Posterior vena cava (tissue), 2 donors: ENCODE results near the gene IQGAP2. TPM values are rescaled to one million over a fixed set of nuclear protein-coding genes. Genes with fewer than 3 reads are reported as not detected.
"Not testable (repeated sequence)": the region's sequence is repeated elsewhere in the genome, so short reads cannot be mapped to it uniquely, and the experiment has no call there.

Source experiments
- DNase-seq: peaks from one replicate; pipeline ENCODE4 v3.0.0-alpha.2; 2020; ENCODE audit warnings: low spot score
- intact Hi-C, 2 donors: fragments of 100-400 bp; cut with DNase I; formaldehyde crosslinking; loops; one replicate each; pipeline versions ENCODE4 v1.14.1 to v1.14.2; 2022 to 2023
- long read RNA-seq, 2 donors: library from polyadenylated mRNA; unstranded; transcript quantifications; one replicate each; pipeline ENCODE4 v2.0.0, GENCODE V29; 2020 to 2021
- total RNA-seq, 2 donors: library from RNA; stranded (reverse); fragmentation: NEBNext Ultra II Directional; extraction: Animal tissue kit (Norgen Biotek cat#: 25700); gene quantifications; one replicate each; pipeline ENCODE4 v1.2.1, GENCODE V29; 2021
- donor health status: DM: yes; HTN: yes; CAD: no.
- donor health status: DM: yes; HTN: yes; CAD: no.

Gene IQGAP2
- total RNA-seq = 10 to 100 TPM; 12.9 to 15.0 TPM
- long read RNA-seq, donor 1, partial matches to known transcripts = 1 of 2 reads
- long read RNA-seq, donor 1, other reads (novel, unspliced or antisense) = 1 of 2 reads
- long read RNA-seq, donor 2, partial matches to known transcripts = 1 of 1 reads
- long read RNA-seq, donor 2, other reads (novel, unspliced or antisense) = 0 of 1 reads

DNA sequence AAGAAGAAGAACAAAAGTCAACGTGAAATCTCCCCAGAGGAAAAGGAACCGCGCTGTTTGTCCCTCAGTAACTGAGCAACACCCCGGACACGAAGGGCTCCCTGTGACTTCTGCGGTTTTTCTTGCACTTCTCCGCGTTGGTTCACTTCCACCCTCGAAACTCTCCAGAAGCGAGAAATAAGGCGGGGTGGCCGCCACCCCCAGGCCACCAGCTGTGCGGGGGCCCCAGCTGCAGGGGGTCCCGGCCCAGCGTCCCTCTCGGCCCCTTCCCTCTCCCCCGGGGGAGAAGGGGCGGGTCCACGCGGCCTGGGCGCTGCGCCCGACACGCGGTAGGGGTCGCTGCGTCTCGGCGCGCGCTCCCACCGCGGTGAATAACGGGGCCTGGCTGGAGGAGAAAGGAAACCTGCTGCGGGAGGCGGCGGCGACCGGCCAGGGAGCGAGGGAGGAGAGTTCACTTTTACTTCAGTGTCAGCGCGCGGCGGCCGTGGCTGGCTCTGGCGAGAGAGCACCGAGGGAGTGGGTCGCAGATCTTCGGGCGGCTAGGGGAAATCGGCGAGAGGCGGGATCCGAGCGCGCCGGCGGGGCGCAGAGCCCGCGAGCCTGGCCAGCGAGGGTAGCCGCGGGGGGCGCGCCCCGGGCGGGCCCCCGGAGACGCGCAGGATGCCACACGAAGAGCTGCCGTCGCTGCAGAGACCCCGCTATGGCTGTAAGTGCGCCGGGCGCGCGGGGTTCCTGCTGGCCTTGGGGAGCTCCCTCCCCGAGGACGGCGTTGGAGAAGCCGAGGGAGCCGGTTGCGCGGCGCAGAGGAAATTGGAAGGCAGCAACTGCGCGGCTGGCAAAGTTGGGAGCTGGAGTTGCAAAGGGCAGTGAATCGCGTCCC is at the start of gene IQGAP2:
TSS of gene IQGAP2 (plus strand) at position 400 of the 880 bp plus-strand sequence. CDS start at position 661, 261 bp downstream.
- peak; percentile 93 for DNase-seq
- intact Hi-C loops = no loop called here

DNA sequence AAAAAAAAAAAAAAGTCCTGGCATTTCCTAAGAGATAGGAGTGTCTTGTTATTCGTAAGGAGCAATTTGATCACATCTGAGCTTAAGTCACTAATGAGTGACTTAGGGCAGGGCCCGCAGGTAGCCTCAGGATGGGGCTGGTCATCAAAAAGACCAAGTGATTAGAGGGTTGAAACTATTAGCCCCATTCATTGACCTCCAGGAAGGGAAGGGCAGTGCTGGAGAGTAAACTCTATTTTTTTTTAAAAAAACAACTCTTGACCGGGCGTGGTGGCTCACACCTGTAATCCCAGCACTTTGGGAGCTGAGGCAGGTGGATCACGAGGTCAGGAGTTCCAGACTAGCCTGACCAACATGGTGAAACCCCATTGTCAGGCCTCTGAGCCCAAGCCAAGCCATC is 46.2 kb upstream of the IQGAP2 start:
- intact Hi-C loops = no loop called here
- no peak for DNase-seq

- intact Hi-C loops = no loop called here
- no peak for DNase-seq
Measured at GRCh38 chr5:76363352-76364225, 39.5 kb upstream of the IQGAP2 start.

DNA sequence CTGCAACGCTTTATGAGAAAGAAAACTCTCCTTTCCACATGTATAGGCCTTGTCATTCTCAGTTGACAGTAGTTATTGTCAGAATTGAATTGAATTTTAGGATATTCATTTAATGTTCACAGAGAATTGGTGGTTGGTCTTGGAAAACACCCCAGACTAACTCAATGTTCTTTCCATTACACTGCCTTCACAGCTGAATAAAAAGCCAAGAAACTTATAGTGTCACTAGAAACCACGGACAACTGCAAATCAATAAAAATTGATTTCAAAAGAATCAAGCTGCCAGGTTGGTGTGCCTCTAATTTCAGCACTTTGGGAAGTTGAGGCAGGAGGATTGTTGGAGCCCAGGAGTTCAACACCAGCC is 38.9 kb upstream of the IQGAP2 start:
- intact Hi-C loops = no loop called here
- no peak for DNase-seq

DNA sequence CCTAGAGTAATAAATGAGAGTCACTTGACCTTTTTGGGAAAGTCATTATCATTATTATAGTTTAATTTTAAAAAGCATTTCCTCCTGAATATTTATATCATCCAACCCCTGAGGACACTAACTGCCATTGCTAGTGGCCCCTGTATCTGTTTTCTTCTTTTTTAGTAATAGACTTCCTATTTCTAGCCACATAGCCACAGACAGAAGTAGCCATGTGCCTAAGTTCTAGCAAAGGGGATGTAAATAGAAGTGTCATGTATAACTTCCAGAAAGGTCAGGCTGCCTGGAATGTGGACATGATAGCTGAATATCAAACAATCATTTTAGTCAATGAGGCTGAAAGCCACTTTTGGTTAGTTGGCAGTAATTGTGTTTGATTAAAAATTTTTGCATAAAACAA is 37.5 kb upstream of the IQGAP2 start:
- intact Hi-C loops = no loop called here

DNA sequence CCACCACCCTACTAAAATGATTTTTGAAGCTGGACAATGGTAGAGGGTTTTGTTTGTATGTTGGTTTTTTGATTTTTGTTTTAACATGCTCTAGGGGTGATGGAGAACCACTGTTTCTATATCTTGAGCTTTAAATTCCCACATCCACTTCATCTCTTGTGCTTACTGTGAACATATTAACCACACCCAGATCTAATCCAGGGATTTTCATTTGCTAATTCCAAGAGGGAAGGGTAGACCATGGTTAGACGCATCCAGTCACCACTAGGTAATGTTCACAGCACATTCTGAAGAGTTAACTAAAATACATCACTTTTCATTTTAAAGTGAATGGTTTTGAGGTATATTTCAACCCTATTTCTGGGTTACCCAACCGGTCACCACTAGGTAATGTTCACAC is 36.5 kb upstream of the IQGAP2 start:
- intact Hi-C loops = no loop called here
- DNase-seq = no peak

More for the DNA sequence above, 37.5 kb upstream of the IQGAP2 start:
- DNase-seq = no peak

GRCh38 chr5:76367623-76368371 is 35.3 kb upstream of the IQGAP2 start:
- intact Hi-C loops = no loop called here
- DNase-seq = no peak

DNA sequence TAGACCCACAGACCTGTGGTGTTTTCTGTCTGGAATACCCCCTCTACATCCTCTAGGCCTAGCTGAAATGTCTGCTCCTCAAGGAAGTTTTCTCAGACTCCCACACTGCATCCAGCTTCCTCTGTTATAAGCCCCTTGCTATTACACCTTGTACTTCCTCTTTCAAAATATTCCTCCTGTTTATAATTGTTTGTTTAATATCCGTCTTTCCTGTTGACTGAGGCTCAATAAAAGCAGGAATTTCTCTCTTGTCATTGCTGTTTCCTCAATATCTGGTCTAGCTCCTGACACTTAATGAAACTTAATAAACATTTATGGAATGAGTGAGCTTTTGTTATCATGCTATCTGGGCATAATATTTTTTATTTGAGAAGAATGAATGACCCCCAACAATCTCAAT is 34.1 kb upstream of the IQGAP2 start:
- no peak for DNase-seq
- intact Hi-C loops = no loop called here

DNA sequence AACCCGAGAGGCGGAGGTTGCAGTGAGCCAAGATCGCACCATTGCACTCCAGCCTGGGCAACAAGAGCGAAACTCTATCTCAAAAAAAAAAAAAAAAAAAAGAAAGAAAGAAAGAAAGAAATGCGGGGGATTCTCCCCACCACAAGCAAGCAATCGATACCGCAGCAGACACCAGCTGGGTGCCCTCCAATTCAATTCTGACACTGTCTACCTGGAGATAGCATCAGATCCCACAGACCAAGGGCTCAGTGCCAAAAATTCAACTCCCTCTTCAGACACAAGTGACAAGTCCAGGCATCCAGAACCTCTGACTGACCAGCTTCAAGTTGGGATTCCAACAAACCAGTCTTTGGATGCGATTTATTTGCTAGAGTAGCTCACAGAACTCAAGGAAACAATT is 33.4 kb upstream of the IQGAP2 start:
- intact Hi-C loops = not testable (repeated sequence)
- DNase-seq = peak; percentile 8

GRCh38 chr5:76371960-76372322 is 31.1 kb upstream of the IQGAP2 start:
- intact Hi-C loops = no loop called here
- DNase-seq = peak; percentile 46

- intact Hi-C loops = no loop called here
Measured at GRCh38 chr5:76372323-76373054, 30.6 kb upstream of the IQGAP2 start.

GRCh38 chr5:76376148-76376865 is 26.8 kb upstream of the IQGAP2 start:
- no peak for DNase-seq
- intact Hi-C loops = no loop called here

More at GRCh38 chr5:76372323-76373054, 30.6 kb upstream of the IQGAP2 start:
- peak; percentile 54 for DNase-seq

DNA sequence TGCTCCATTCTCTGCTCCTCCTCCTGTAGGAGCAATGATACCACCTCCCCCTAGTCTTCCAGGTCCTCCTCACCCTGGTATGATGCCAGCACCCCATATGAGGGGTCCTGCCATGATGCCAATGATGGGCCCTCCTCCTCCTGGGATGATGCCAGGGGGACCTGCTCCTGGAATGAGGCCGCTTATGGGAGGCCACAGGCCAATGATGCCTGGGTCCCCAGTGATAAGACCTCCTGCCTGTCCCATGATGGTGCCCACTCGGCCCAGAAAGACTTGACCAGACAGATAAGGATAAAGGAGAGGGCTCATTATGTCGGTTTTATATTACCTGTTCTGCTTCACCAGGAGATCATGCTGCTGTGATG is 26.2 kb upstream of the IQGAP2 start:
- no peak for DNase-seq
- intact Hi-C loops = no loop called here

GRCh38 chr5:76378355-76378754 is 24.7 kb upstream of the IQGAP2 start:
- DNase-seq = no peak
- intact Hi-C loops = no loop called here

- no peak for DNase-seq
- intact Hi-C loops = no loop called here
Measured at GRCh38 chr5:76379316-76379715, 23.8 kb upstream of the IQGAP2 start.

- no peak for DNase-seq
- intact Hi-C loops = no loop called here
Measured at GRCh38 chr5:76379855-76380254, 23.2 kb upstream of the IQGAP2 start.

DNA sequence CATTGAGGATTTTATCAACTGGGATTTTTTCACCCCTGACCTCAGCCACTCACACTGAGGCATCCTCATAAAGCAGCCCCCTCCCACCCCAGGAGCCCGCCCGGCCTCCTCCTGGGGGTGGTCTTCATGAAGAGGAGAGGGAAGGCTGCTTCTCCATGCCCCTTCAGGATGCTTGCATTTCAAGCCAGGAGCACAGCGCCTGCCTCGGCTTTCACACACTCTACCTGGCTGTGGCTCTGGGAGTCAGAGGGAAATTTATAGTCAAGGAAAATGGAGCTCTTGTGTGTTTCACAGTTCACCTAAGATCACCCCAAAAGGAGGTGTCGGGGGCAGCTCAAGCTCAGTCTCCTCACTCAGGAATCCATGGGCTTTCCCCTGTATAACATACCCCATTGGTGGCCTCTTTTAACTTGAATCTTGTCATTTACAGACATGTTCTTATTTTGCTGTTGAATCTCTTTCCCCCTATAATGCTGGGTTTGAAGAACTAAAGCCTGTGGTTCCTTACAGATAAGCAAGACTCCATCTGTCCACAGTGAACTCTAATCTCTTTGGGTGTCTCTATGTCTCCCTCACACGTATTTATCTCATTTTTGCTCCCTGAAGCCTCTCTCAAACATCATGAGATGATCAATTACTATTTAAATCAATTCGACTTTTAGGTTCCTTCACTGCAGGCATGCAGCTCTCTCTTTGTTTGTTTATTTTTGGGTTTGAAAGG is 22.6 kb upstream of the IQGAP2 start:
- no peak for DNase-seq

More for the DNA sequence above, 22.6 kb upstream of the IQGAP2 start:
- intact Hi-C loops = no loop called here
